ENCODE data around the gene CAMK2N2.
A peak's percentile ranks its signal among the peaks of the same experiment; 100 is the strongest.
"Not testable (repeated sequence)": the region's sequence is repeated elsewhere in the genome, so short reads cannot be mapped to it uniquely, and the experiment has no call there.

The CAMK2N2 gene

DNA sequence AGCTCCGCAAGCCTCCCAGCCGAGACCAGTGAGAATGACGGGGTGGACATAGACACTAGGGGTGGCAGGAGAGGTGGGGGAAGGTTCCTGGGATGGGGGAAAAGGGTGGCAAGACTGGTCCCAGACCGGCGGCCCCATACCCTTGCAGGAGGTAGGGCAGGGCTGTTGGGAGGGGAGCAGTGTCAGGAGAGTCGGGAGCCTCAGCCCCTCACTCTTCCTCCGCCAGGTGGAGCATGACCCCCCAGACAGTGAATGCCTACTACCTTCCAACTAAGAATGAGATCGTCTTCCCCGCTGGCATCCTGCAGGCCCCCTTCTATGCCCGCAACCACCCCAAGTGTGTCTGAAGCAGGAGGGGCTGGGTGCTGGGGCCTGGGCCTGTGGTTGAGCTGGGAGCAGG lies 29.0 kb upstream of the CAMK2N2 start:
- TF ChIP-seq GATA1 (IDR thresholded peaks at IDR 0.05; ENCODE audit: low read depth, low read length) (no peak), POLR2A (IDR thresholded peaks at IDR 0.05; ENCODE audit: low read length) (no peak)
- DNase-seq: no peak

DNA sequence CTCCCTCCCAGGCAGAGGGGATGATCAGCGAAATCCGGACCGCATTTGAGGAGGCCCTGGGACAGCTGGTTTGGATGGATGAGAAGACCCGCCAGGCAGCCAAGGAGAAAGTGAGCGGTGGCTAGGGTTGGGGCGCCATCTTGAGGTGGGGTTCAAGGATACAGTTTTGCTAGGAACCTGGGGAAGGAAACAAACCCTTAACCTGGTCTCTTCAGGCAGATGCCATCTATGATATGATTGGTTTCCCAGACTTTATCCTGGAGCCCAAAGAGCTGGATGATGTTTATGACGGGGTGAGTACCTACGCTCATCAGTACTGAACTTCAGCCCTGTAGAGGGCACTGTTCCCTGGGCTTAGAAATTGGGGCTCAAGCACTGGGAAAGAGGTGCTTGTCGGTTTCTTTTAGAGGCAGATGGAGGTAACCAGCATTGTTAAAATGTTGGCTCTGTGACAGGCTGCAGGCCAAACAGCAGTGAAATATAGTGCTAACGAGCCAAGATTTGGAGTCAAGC lies 28.1 kb upstream of the CAMK2N2 start:
- TF ChIP-seq GATA1 (IDR thresholded peaks at IDR 0.05; ENCODE audit: low read depth, low read length): no peak
- TF ChIP-seq POLR2A (IDR thresholded peaks at IDR 0.05; ENCODE audit: low read length): no peak
- peak; percentile 58 to 79 for DNase-seq

DNA sequence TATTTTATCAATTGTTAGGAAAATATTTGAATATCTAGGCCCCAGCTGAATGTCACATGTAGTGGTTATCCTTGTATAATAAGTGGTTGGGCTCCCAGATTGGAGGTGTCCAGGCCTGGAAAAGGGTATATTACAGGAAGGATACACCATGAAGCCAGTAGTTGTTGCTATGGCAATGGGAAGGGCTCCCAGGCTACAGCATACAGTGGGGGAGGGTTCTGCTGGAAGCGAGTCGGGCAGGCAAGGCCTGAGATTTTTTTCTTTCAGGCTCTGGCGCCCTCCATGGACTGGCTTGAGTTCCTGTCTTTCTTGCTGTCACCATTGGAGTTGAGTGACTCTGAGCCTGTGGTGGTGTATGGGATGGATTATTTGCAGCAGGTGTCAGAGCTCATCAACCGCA lies 23.3 kb upstream of the CAMK2N2 start:
- peak; percentile 30 to 38 for DNase-seq
- TF ChIP-seq POLR2A (IDR thresholded peaks at IDR 0.05; ENCODE audit: low read length) (no peak), GATA1 (IDR thresholded peaks at IDR 0.05; ENCODE audit: low read depth, low read length) (no peak)

DNA sequence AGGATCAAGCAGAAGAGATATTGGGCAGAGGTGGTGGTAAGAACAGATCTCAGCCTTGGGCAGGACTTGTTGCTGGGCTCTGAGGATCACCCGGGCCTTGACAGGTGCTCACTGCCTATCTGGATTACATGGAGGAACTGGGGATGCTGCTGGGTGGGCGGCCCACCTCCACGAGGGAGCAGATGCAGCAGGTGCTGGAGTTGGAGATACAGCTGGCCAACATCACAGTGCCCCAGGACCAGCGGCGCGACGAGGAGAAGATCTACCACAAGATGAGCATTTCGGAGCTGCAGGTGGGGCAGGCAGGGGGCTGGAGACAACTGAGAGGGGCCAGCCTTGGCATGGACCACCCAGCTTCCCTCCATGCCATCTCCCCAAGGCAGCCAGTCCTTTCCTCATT lies 22.3 kb upstream of the CAMK2N2 start:
- TF ChIP-seq POLR2A (IDR thresholded peaks at IDR 0.05; ENCODE audit: low read length): no peak
- no peak for TF ChIP-seq GATA1 (IDR thresholded peaks at IDR 0.05; ENCODE audit: low read depth, low read length)
- no peak for DNase-seq

DNA sequence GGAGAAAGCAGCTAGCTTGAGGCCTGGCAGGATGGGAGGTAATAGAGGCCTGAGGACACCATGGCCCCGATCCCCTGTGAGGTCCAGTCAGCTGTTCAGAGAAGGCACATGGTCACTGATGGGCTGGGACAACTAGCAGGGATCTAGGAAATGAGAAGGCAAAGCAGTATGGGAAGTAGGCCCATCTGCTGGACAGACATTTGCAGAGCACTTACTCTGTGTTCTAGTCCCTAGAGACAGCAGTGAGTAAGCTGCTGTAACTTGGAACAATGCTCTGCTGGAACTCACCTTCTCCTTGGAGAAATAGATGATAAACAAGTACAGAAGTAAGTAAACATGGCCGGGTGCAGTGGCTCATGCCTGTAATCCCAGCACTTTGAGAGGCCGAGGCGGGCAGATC lies 21.6 kb upstream of the CAMK2N2 start:
- TF ChIP-seq GATA1 (IDR thresholded peaks at IDR 0.05; ENCODE audit: low read depth, low read length) (no peak), POLR2A (IDR thresholded peaks at IDR 0.05; ENCODE audit: low read length) (no peak)
- no peak for DNase-seq

DNA sequence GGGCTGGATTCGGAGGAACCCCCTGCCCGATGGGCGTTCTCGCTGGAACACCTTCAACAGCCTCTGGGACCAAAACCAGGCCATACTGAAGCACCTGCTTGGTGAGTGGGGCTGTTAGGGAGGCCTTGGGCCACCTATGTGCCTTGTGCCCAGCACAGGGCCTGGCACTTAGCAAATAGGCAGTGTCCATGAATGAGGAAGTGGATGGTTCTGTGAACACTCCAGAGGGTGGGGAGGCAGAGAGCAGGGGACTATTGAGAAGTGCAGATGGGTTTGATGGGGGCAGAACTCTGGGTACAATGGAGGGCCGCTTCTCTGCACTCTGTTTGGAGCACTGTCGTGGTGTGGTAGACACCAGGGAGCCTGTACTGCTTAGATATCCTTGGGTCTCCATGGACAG lies 16.0 kb upstream of the CAMK2N2 start:
- TF ChIP-seq POLR2A (IDR thresholded peaks at IDR 0.05; ENCODE audit: low read length) (no peak), GATA1 (IDR thresholded peaks at IDR 0.05; ENCODE audit: low read depth, low read length) (no peak)
- DNase-seq: no peak

DNA sequence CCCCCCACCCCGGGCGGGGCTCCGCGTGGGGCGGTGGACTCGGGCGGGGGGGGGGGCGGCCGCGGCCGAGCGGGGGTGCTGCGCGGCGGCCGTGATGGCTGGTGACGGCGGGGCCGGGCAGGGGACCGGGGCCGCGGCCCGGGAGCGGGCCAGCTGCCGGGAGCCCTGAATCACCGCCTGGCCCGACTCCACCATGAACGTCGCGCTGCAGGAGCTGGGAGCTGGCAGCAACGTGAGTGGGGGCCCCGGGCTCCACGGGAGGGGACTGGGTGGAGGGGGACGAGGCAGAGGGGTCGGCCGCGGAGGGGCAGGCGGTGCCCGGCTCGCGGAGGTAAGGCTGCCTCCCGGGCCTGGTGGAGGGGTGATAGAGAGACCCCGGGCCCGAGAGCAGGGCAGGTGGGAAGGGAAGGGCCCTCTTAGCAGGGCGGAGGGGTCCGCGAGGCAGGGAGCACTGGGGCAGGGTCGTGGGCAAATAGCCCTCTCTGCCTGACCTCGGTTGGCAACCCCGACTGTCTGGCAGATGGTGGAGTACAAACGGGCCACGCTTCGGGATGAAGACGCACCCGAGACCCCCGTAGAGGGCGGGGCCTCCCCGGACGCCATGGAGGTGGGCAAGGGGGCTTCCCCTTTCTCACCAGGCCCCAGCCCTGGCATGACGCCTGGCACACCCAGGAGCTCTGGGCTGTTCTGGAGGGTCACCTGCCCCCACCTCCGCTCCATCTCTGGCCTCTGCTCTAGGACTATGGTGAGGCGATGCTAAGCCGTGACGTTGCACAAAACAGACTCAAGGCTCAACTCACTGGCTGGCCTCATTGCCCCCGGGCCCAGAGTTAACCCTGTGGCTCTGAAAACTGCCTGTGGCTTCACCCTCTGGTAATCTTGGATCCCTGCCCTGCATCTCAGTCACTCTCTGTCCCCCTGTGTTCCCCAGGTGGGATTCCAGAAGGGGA lies 14.9 kb upstream of the CAMK2N2 start, which contains the start of gene ECE2:
Gene ECE2 (plus strand): TSS at position 62 of the 950 bp plus-strand sequence. CDS start 132 bp downstream, at position 194.
- TF ChIP-seq GATA1 (IDR thresholded peaks at IDR 0.05; ENCODE audit: low read depth, low read length): no peak
- TF ChIP-seq POLR2A (IDR thresholded peaks at IDR 0.05; ENCODE audit: low read length): no peak
- no peak for DNase-seq

DNA sequence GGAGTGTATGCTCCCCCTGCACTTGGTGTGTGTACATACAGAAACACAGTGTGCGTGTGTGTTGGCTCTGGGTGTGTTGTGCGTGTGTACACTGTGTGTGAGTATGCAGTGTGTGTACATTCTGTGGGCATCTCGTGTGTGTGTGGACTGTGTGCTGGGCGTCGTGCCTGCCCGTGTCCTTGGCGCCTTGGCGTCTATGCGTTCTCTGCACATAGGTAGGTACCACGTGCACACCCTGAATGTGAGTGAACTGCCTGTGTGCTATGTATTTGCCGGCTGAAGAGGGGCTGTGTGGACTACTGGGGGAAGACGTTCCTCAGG lies 14.0 kb upstream of the CAMK2N2 start:
- TF ChIP-seq GATA1 (IDR thresholded peaks at IDR 0.05; ENCODE audit: low read depth, low read length): no peak
- TF ChIP-seq POLR2A (IDR thresholded peaks at IDR 0.05; ENCODE audit: low read length): no peak
- no peak for DNase-seq

DNA sequence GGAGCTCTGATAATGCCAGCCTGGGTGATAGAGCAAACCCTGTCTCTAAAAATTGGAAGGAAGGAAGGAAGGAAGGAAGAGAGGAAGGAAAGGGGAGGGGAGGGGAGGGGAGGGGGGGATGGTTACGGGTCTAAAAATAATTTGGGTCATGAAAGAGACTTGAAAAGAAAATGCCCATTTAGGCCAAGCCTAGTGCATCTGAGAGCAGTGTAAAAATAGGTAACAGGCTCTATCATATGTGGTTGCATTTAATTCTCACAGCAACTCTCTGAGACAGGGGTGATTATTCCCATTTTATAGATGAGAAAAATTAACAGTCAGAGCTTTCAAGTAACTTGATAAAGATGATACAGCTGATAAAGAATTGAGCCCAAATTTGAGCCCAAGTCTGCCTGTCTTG lies 10.9 kb upstream of the CAMK2N2 start:
- DNase-seq: no peak
- TF ChIP-seq POLR2A (IDR thresholded peaks at IDR 0.05; ENCODE audit: low read length) (no peak), GATA1 (IDR thresholded peaks at IDR 0.05; ENCODE audit: low read depth, low read length) (no peak)

DNA sequence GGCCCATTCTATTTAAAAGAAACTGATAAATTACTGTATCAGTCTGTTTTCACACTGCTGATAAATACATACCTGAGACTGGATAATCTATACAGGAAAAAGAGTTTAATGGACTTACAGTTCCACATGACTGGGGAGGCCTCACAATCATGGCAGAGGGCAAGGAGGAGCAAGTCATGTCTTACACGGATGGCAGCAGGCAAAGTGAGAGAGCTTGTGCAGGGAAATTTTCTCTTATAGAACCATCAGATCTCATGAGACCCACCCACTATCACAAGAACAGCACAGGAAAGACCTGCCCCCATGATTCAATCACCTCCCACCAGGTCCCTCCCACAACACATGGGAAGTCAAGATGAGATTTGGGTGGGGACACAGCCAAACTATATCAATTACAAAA lies 5.9 kb upstream of the CAMK2N2 start:
- DNase-seq: not testable (repeated sequence)

DNA sequence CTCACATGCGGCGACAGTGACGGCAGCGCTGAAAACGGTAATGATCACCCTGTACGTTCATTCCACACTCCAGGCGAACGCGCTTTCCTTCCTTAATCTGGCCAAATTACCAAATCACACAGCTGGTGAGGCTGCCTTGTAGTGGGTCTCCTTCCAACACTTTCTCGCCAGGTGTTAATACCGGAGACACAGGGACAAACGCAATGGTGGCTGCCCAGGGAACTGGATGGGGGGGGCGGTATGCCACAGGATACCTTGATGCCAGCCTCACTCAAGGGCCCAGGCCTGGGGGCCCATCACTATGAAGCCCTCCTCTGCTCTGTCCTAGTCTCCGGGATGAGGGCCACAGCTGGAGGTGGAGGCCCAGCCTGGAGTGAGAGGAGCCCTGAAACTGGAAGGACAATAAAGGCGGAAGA lies 1.4 kb upstream of the CAMK2N2 start:
- no peak for DNase-seq
- TF ChIP-seq POLR2A (IDR thresholded peaks at IDR 0.05; ENCODE audit: low read length) (no peak), GATA1 (IDR thresholded peaks at IDR 0.05; ENCODE audit: low read depth, low read length) (no peak)

DNA sequence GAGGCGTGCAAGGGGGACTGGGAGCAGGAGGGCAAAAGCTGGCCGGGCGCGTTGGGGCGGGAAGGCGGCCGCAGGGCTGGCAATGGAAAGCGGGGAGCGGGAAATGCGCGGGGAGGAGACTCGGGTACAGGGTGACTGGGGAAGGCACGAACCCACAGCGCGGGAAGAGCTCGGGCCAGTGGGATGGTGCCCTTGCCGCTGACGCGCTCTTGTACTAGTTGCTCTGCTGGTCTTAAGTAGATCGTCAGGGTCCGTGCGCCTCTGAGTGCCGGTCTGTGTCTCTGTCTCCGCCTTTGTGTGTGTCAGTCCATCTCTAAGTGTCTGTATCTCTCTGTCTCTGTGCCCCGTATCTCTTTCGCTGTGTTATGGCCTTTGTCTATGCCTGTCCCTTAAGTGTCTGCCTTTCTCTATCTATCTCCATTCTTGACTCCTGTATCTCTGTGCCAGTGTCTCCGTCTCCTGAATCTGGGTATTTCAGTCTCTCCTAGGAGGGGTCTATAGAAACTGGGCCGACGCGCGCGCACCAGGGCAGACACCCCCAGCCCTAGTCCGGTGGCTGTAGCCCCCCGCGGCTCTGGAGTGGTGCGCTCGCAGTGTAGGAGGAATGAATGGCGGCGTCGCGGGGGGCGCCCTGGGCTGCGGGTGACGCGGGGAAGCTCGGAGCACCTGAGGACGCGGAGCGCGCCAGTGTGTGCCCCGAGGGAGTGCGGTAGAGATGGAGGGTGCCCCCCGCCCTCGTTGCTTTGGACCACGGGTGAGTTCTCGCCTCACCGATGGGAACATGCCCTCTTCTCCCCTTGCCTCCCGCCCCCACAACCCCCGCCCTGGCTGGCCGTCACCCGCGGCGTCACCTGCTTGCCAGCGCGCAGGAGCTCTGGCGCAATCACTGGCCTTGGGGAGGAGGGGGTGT lies 756 bp upstream of the CAMK2N2 start:
- no peak for TF ChIP-seq POLR2A (IDR thresholded peaks at IDR 0.05; ENCODE audit: low read length)
- TF ChIP-seq GATA1 (IDR thresholded peaks at IDR 0.05; ENCODE audit: low read depth, low read length): no peak
- peak; percentile 27 to 33 for DNase-seq

DNA sequence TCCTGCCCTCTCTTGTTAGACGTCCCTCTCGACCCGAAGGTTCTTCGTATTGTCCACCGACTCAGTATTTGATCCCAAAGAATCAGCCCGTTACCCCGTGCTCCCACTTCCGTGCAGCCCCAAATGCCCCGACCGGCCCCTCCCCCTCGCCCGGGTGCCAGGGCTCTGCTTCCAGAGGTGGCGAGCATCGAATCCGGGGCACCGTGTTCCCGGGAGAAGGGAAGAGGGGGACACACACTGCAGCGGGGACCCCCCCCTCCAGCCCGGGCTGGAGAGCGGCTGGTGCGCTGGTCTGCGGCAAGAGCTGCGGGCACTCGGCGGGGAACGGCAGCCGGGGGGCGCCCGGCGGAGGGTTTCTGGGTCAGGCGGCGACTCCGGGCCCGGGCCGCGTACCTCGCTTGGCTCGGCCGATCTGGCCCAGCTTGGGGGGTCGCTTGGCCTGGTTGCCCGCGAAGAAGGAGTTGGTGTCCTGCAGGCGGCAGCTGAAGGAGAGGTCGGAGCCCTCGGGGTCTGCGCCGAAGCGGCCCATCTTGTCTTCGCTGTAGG lies 556 bp downstream of the CAMK2N2 start:
- TF ChIP-seq POLR2A (IDR thresholded peaks at IDR 0.05; ENCODE audit: low read length) (no peak), GATA1 (IDR thresholded peaks at IDR 0.05; ENCODE audit: low read depth, low read length) (no peak)
- no peak for DNase-seq

All from erythroblast (primary cell).